Jurkat, Clone E6-1 (cell line): ENCODE results near the gene ITGBL1.

Source experiments
- DNase-seq: peaks from one replicate; pipeline ENCODE4 v3.0.0-alpha.2; 2011; ENCODE audit warnings: low read depth, low spot score
- H3K4me3 ChIP-seq: 2 replicates; pipeline ENCODE4 v1.5.1; 2011; ENCODE audit warnings: mild to moderate bottlenecking, low read length, control low read depth, moderate library complexity

The ITGBL1 gene

DNA sequence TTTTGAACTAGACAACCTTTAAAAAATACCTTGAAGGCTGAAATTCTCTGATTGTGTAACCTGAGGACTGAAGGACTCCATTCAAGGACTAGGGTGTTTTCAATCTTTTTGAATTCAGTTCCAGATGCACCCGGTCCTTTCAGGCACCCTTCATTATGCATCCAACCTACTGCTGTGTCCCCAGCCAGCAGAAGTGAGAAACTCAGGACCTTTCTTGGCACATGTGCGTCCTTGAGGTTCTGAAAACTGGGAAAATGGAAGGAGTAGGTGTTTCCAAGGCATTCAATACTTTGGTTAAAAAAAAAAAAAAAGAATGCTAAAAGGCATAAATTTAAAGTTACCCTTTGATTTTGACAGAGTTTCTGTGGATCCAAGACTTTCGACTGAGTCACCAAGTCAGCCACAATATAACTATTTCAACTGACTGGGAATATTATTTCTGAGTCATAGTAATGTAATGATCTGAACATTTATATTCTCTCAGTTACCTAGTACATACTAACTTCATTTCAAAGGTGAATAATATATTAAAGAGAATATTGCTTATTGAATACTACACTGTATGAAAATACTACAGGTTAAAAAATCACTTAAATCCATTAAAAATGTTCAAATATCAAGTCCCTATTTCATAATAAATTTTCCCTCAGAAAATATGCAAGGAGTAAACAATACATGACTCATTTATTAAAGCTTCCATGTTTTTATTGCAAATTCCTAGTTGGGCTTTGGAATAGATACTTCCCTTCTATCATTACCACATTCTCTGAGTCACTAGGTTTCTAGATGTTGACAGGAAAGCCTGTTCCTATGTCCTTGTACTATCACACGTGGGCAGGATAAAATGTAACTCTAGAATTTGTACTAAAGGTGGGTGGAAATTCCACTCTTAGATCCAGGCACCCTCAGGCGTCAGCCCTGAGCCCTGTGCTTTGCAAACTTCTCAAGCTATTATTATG lies 2.4 kb upstream of the ITGBL1 start:
- no peak for DNase-seq
- no peak overlapping the region for H3K4me3 ChIP-seq

DNA sequence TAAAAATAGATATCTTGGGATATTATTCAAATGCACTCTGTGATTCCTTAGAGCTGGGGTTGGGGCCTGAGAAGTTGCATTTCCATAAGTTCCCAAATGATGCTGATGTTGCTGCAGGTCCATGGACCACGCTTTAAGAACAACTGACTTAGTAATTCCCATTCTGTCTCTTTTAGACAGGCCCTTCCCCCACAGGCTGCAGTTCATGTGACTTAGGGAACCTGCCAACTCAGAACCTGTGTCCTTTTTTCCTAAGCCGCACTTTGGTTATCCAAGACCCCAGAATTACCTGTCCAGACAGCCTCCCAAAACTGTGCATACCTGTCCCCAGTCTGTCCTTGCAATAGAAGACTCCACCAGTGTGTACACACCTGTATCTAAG lies 1.7 kb upstream of the ITGBL1 start:
- no peak for DNase-seq
- no peak overlapping the region for H3K4me3 ChIP-seq

DNA sequence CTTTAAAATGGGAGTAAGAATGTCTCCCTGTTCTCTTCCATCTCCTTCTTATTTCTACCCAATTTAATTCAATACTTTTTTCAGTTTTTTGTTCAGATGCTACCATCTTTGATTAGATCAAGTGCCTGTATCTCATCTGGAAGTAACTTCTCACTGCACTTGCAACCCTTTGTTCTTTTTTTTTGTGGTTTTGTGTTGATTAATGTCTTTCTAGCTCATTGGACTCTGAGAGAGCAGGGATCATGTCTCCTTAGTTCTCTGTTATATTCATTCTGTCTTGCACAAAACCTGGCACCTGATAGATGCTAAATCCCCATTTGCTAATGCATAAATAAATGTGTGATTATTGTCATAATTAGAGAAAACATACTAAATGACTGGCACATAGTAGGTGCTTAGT lies 834 bp upstream of the ITGBL1 start:
- DNase-seq = no peak
- H3K4me3 ChIP-seq = no peak overlapping the region

DNA sequence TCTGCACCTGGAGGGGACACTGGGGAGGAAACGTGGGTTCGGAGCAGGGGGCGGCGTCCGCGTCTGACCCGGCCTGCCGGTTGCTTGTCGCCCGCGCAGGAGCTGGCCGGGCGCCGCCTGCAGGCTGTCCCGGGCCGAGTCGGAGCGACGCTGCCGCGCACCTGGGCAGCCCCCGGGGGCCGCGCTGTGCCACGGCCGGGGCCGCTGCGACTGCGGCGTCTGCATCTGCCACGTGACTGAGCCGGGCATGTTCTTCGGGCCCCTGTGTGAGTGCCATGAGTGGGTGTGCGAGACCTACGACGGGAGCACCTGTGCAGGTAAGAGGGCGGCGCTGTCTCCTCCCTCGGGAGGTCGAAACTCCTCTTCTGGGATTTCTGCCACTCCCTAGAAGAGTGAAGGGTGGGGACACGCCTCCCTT lies 1.3 kb downstream of the ITGBL1 start:
- no peak for DNase-seq
- no peak overlapping the region for H3K4me3 ChIP-seq

DNA sequence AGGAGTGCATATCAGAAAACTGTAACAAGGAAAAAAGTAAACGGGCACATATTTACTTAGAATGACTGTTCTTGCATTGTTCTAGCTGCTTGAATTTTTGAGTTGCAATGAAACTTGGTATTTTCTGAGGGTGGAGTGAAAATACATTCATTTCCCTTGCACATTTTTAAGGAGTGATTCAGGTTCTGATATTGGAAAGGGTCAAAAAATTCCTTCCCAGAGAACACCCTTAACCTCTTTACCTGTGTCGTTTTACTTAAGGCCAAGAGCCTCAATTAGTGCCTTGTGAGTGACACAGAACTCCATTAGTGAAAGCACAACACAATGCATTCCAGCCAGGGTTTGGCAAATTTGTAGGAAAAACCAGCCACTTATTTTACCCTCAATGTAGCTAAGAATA lies 2.3 kb downstream of the ITGBL1 start:
- no peak for DNase-seq
- H3K4me3 ChIP-seq = no peak overlapping the region

DNA sequence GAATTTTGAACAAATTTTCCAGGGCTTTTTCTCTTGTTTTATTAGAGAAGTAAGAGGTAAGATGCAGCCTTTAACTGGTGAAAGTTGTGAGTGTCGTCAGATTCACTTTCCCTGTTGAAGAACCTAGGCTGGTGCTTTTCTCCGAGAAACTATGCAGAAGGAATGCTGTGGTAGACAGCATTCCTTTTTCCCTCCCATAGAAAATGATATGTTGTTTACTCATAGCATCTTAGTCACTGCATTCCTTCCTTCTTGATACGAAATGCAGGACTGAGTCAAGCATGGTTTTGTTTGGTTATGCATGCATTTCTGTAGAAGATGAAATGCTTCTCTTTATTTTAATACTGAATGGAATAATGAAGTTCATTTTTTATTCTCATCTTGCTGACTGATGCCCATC lies 3.4 kb downstream of the ITGBL1 start:
- DNase-seq = no peak
- H3K4me3 ChIP-seq = no peak overlapping the region

DNA sequence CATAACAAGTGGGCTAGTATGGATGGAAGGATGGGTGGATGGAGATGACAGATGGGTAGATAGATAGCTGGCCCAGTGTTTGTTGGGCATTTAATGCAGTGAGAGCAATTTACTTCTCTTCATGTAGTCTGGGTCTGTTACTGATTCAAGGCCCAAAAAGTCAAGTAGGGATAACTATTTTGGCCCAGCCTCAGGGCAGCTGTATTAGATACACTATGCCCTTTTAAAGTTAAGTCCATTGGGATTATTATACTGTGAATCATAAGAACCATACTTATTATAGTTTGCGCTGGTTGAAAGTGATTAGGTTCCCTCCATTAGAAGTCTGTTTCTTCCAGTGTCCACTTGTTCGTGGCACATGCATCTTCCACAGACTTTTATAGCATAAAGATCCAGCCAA lies 4.7 kb downstream of the ITGBL1 start:
- DNase-seq = no peak
- no peak overlapping the region for H3K4me3 ChIP-seq

DNA sequence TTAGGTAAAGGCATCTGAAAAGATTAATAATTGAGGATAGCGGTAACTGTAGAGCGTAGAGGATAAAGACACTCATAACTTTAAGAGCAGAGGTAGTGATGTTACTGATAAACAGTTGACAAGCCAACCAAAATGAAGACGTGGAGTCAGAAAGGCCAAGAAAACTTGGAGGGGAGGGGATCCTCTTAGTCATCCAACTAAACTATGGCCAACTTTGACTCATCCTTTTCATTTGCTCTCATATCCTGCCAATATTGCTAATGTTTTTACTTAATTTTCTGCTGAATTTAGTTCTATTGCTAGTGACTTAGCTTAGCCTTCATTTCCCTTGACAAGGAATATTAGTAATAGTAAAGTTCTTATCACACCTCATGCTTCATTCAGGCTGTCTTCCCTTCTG lies 13.4 kb downstream of the ITGBL1 start:
- DNase-seq = no peak
- no peak overlapping the region for H3K4me3 ChIP-seq

DNA sequence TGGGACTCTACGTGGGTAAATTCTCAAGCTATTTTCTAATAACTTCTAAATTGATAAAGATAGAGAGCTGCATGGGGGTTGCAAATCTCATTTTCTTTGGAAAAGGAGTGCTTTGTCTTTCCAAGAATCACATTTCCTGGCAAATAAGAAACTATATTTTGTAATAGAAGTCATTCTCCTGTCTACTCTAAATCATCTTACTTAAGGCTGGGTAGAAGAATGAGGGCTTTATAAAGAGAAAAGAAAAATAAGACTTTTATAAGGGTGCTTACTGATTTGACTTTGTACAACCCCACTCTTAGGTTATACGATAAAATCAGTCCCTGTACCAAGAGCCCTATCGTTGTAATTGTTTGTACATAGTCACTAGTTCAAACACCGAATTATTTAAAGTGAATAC lies 14.9 kb downstream of the ITGBL1 start:
- DNase-seq = no peak
- no peak overlapping the region for H3K4me3 ChIP-seq

DNA sequence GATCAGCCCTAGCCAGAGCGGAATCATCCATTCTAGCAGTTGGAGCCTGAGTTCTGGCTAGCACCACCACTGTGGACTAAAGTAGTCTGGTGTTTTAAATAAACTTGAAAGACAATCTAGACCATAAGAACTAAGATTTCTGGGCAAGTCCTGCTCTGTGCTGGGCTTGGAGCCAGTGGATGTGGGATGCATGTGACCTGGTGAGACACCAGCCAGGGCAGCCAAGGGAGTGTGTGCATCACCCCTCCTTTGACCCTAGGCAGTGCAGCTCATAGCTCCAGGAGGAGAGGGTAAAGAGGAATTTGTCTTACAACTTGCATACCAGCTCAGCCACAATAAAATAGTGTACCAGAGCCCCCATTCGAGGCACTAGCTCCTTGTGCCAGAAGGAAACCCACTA lies 21.0 kb downstream of the ITGBL1 start:
- DNase-seq = no peak
- H3K4me3 ChIP-seq = no peak overlapping the region

DNA sequence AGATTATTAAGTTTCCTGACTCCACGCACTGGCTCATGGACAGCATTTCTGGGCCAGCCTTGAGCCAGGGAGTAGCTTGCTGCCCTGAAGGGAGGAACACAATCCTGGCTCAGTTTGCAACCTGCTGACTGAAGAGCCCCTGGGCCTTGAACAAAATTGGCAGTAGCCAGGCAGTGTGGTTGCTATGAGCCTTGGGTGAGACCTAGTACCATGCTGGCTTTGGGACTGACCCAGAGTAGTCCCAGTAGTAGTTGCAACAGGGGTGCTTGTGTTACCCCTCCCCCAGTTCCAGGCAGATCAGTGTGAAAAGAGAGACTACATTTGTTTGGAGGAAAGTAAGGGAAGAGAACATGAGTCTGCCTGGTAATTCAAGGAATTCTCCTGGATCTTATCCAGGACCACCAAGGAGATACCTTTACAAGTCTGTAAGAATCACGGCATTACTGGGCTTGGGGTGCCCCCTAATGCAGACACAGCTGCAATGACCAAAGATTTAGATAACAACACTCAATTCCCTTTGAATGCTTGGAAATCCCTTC lies 22.0 kb downstream of the ITGBL1 start:
- no peak for DNase-seq
- H3K4me3 ChIP-seq = no peak overlapping the region

DNA sequence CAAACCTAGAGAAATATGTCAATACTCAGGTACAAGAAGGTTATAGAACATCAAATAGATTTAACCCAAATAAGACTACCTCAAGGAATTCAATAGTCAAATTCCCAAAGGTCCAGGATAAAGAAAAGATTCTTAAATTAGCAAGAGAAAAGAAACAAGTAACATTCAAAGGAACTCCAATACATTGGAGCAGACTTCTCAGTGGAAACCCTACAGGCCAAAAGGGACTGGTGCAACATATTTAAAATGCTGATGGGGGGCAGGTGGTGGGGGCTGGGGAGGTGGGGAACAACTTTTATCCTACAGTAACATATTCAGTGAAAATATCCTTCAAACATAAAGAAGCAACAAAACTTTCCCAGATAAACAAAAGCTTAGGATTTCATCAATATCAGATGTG lies 23.1 kb downstream of the ITGBL1 start:
- no peak overlapping the region for H3K4me3 ChIP-seq
- DNase-seq = no peak

DNA sequence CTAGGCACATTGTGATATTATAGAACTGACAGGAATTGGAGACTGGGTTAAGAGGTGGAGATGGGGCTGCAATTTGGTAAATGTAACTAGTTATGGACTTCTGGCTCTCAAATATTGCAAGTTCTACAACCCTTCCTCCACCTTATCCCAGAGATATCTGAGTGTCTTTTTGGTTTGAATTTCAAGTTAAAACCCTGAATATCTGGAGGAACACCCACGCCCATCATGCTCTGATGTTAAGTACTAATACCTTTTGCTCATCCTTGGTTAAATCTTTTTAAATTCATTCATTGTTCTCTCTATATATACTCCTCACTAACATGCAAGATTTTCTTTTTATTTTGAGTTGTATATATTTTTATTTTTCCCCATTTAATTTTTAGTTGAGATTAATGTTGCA lies 28.9 kb downstream of the ITGBL1 start:
- no peak overlapping the region for H3K4me3 ChIP-seq
- no peak for DNase-seq

DNA sequence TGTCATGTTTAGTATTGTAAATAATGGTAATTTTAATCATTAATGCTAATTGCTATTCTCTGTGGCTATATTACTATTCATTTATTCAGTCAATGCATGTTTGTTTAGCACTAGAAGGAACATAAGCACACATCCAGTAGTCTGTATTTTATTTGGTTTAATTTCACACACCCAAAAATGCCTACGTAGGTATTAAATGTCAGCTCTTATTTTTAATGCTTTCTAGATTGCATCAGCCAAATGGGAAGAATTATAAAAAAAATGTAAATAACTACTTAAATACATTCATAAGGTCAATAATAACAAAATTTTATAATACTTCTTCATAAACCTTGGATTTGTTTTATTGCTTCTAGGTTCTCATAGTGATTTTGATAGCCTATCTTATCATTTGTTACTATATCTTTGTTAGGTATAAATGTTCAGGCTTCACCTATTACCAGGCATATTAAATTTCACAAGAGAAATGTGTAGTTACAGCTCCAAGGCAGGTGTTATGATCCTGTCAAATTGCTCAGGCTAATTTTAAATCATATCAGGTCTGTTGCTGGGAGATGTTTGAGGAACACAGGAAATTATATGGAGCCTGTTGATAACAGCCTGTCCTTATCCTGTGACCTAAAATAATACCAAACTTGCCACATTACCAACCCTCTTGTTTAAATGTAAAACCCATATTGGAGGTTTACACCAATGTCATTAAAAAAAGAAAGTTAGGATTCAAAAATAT lies 34.4 kb downstream of the ITGBL1 start:
- no peak for DNase-seq
- H3K4me3 ChIP-seq = no peak overlapping the region

DNA sequence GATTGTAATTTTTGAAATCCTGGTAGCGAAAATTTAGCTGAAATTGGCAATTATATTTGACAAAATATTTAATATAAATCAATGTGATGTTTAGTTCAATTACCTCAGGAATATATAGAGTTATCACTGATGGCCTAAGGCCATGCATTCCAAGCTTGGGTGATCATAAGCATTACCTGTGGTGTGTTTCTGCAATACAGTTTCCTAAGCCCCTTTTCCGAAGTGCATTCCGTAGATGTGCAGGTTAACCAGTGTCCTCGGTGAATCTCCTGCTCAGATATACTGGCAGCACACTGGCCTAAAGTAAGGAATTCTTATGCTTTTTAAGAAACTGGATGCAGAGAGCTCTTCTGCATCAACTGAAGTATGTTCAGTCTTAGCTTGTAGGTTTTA lies 35.0 kb downstream of the ITGBL1 start:
- no peak overlapping the region for H3K4me3 ChIP-seq
- DNase-seq = no peak

DNA sequence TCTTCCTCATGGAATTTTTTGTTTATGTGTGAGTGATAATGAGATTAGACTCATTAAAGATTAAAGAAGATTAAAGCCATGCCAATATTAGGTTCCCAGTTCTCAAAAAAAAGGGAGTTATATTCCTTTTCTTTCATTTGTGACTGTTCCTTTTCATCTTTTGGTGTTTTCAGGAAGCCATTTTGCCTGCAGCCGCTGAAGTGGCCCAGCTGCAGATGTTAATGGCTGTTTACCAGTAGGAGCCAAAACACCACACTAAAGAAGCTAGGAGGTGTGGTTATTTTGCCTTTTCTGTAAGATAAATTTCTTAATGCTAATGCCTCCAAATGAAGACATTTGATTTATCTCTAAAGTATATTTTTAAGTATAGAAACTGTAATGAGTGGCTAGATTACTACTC lies 36.3 kb downstream of the ITGBL1 start:
- H3K4me3 ChIP-seq = no peak overlapping the region

DNA sequence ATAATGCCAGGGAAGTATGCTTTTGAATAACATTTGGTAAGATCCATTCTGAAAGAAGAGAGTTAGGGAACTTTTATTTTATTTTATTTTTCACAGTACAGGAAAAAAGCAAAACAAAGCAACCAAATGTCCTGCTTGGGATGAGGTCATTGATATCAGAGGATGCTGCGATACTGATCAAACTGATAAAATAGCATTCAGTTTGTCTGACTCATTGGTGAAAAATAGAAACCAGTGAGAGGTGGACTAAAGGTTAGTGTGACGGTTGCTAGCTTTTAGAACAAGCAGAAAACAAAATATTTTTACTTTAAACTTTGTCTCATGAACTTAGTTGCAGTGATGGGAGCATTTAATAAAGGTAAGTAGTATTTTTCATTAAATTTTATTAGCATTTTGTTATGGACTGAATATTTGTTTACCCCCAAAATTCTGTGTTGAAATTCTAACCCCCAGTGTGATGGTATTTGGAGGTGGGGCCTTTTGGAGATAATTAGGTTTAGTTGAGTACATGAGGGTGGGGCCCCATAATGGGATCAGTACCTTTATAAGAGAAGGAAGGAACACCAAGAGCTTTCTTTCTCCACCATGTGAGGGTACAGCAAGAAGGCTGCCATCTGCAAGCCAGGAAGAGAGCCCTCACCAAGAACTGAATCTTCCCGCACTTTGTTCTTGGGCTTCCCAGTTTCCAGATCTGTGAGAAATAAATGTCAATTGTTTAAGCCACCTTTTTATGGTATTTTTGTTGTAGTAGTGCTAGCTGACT lies 37.3 kb downstream of the ITGBL1 start:
- no peak overlapping the region for H3K4me3 ChIP-seq
- no peak for DNase-seq

More for the DNA sequence above, 36.3 kb downstream of the ITGBL1 start:
- no peak for DNase-seq

DNA sequence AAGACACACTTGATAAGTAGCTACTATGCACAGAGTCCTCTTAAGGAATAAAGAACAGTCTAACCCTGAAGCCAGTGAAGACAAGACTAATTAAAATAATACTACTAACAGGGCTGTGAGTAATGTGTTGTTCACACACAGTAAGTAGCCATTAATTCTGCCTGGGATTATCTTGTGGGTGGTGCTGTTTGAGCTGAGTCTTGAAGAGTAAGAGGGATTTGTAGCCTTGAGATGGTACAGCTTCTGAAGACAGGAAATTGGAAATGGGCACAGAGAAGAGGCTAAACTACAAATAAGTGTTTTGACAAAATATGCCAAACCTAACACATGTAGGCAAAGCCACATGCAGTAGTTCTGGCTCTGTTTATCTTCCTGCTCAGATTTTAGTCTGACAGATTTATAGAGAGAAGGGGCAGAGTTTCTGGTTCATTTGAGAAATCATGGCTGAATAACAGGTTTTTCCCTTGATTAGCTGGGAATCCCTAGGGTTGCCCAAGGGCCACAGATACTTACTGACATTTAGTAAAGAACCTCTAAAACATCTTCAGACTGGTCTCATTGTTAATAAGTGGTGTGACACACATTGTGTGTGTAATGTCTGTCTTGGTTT lies 38.0 kb downstream of the ITGBL1 start:
- DNase-seq = no peak
- H3K4me3 ChIP-seq = no peak overlapping the region

DNA sequence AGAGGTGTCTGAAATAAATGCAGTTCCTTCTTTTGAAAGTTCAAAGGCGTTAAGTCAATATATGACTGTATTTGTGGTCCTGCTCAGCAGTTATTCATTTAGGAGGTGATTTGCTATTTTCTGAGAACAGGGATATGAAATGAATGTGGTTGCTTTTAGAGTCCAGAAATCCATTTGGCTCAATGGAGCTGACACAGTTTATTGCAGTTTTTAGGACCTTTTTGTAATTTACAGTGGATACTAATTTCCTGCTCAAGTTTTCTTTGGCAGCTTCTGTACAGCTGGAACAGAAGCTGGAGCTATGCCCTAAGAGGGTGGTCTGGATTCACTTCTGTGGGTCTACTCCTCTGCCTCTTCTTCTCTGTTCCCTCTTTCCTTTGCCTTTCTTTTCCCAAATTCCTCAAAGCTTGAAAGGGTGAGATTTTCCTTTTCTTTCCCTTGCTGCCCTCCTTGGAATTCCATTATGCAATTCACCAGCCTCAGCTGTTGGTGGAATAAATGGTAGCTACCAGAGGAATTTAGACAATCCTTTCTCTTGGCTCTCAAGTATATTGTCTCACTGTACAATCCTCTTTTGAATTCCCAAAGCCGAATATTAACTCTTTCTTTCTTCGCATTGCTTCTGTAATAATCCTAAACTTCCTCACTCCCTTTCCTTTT lies 39.9 kb downstream of the ITGBL1 start:
- no peak for DNase-seq

More for the DNA sequence above, 39.9 kb downstream of the ITGBL1 start:
- H3K4me3 ChIP-seq = no peak overlapping the region
